ENCODE data around the gene TIMM21.

- TF ChIP-seq POLR2A (IDR thresholded peaks at IDR 0.05; ENCODE audit: low read length), result no peak
- TF ChIP-seq GATA1 (IDR thresholded peaks at IDR 0.05; ENCODE audit: low read depth, low read length), result no peak
These were observed 56.3 kb downstream of the TIMM21 start for GRCh38 chr18:74204526-74205152.

All from erythroblast (primary cell).